Right ventricle myocardium inferior (tissue), 1 donor: ENCODE results near the gene RELN. TPM values are rescaled to one million over a fixed set of nuclear protein-coding genes. Genes with fewer than 3 reads are reported as not detected.
"Not testable (repeated sequence)": the region's sequence is repeated elsewhere in the genome, so short reads cannot be mapped to it uniquely, and the experiment has no call there.

Source experiments
- ATAC-seq: fragments of 200-7000 bp; cut with Tn5 transposase; one replicate; pipeline ENCODE4 v1.9.1; 2020; ENCODE audit warnings: mild to moderate bottlenecking, moderate library complexity
- DNase-seq: peaks from one replicate; pipeline ENCODE4 v3.0.0; 2021; ENCODE audit errors: missing footprints
- intact Hi-C: fragments of 100-400 bp; cut with DNase I; formaldehyde crosslinking; loops from one replicate; pipeline ENCODE4 v1.11.0; 2022
- long read RNA-seq: library from polyadenylated mRNA; unstranded; transcript quantifications from one replicate; pipeline ENCODE4 v2.0.0, GENCODE V29; 2021
- total RNA-seq: library from RNA; stranded (reverse); fragmentation: NEBNext Ultra II Directional; extraction: Animal tissue kit (Norgen Biotek cat#: 25700); gene quantifications from one replicate; pipeline ENCODE4 v1.2.1, GENCODE V29; 2021
- donor health status: DM: no; HTN: yes; CAD: no; lungs with severe emphysema.

The RELN gene
- 0.62 TPM for total RNA-seq
- long read RNA-seq = 0 reads

DNA sequence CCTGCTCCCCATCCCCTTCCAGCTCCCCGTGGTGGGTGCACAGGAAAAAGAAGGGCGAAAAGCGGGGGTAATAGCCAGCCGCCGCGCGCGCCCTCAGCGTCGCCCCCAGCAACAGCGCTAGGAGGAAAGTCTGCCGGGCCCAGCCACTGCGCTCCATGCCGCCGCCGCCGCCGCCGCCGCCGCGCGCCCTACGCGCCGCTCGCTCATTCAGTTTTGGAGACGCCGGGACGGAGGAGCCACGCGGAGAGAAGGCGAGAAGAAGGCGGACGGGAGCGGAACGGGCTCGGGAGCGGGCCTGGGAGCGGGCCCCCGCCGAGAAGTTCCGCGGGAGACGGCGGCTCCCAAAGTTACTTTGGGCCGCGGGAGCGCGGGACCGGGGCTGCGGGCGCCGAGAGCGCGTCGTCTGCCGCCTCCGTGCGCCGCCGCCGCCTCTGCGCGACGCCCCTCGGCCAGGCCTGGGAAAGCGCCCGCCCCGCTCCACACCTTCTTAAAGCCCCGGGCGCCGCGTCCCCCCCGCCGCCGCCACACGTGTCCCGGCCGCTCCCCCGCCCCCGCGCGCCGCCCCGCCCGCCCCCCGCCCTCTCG is at the start of gene RELN:
Gene RELN (minus strand): TSS at position 459 of the 585 bp plus-strand sequence. CDS start 302 bp downstream, at position 157.
- intact Hi-C loops = no loop called here
- DNase-seq (no peak), ATAC-seq (no peak)

DNA sequence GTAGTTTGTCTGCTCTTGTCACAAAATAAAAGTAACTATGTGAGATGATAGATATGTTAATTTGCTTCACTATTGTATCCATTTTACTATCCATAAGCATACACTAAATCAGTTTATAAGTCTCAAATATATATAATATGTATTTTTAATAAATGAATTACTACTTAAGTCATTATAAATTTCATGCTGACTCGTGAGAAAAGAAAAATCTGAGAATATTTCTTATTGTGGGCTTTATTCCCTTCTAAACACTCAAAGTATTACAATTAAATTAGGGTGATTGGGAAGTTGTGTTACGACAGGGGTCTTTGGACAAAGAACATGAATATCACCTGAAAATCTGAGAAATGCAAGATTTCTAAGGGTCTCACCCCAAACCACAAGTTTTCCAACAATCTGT is 48.7 kb upstream of the RELN start:
- intact Hi-C loops = no loop called here
- ATAC-seq = no peak

GRCh38 chr7:104036889-104037288 is 47.4 kb upstream of the RELN start:
- DNase-seq, intact Hi-C loops: not testable (repeated sequence)

More for the DNA sequence above, 48.7 kb upstream of the RELN start:
- DNase-seq = no peak

DNA sequence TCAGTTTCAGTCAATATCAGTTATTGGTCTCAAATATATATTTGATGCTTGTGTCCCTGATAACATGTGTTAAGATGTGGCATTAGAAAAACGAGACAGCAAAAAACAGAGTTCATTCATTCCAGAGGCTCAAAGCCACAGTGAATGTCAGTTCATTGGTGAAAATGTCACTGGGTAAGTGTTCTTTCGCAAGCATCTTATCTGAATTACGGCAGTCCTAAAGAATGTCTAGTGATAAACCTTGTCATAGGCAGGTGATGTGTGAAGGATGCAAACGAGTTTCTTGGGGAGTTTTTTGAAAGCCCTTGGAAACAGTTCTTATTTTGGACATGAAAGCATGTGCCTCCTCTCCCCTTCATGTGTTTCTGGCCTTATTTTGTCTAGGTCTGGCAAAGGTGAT is 45.9 kb upstream of the RELN start:
- ATAC-seq (no peak), DNase-seq (no peak)
- intact Hi-C loops = no loop called here

More at GRCh38 chr7:104036889-104037288, 47.4 kb upstream of the RELN start:
- ATAC-seq = not testable (repeated sequence)

DNA sequence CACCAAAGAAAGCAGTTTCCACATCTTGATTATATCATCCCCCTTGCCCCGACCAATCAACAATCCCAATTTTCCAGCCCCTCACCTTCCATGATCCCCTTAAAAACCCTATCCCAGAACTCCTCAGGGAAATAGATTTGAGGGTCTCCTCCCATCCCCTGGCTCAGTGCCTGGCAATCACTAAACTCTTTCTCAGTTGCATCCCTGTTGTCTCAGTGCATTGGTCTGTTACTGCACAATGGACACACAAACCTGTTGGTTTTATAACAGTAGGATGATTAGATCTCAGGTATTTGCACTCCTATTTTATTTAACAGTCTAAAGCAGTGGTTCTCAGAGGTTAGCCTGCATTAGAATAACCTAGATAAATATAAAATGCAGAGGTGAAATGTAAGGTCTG is 45.2 kb upstream of the RELN start:
- DNase-seq = no peak
- no peak for ATAC-seq

GRCh38 chr7:104033837-104034236 is 44.4 kb upstream of the RELN start:
- intact Hi-C loops = no loop called here
- no peak for ATAC-seq
- no peak for DNase-seq

More for the DNA sequence above, 45.2 kb upstream of the RELN start:
- intact Hi-C loops = no loop called here

GRCh38 chr7:104032486-104032885 is 43.0 kb upstream of the RELN start:
- DNase-seq (no peak), ATAC-seq (no peak)
- intact Hi-C loops = no loop called here

DNA sequence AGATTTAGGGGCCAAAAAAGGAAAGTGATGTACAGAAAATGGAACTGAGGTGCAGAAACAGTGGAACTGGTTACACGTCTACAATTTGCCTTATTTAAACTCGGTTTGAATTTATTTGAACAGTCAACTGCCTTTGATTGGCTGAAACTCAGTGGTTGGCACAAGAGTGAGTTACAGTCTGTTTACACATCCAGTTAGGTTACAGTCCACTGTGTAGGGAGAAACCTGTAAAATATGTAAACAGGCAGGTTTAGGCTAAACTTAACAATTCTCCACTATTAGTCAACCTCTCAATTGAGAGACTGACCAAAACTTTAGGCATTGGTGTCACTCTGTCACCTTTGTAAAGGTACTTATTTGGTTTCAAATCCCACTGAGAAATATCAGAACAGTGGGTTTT is 40.3 kb upstream of the RELN start:
- no peak for DNase-seq
- intact Hi-C loops = no loop called here
- no peak for ATAC-seq

DNA sequence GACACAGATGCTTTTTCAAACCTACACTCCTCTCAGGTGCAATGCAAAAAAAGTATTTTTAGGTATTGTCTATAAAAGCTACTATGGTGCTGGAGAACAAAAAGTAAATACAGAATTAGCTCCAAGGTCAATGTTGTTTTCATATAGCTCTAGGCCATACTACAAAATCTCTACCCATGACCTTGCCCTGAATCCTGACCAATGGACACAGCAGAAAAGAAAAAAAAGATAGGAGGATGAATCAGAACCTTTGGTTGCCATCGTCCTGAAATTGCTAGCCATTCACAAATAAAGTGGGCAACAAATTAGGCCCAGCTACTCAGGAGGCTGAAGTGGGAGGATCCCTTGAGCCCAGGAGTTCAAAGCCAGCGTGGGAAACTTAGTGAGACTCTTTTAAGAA is 35.2 kb upstream of the RELN start:
- ATAC-seq = no peak
- intact Hi-C loops = no loop called here

DNA sequence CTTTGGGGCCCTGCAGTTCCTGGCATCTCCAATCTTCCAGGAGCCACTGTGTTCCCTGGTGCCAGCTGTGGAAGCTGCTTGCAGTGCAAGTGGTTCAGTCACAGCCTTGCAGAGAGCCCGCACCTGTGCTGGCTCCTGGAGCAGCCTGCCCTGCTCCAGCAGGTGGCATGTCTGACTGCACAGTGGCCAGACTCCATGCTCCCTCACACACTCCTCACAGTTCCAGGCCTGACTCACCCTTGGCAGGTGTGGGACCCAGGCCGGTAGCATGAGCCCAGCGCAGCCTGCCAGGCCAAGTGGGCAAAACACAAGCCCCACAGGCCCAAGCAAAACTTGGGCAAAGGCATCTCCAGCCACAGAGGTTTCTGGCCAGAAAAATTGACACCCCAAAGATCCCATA is 33.6 kb upstream of the RELN start:
- ATAC-seq (no peak), DNase-seq (peak; percentile 43)
- intact Hi-C loops = no loop called here

More for the DNA sequence above, 35.2 kb upstream of the RELN start:
- DNase-seq = no peak

DNA sequence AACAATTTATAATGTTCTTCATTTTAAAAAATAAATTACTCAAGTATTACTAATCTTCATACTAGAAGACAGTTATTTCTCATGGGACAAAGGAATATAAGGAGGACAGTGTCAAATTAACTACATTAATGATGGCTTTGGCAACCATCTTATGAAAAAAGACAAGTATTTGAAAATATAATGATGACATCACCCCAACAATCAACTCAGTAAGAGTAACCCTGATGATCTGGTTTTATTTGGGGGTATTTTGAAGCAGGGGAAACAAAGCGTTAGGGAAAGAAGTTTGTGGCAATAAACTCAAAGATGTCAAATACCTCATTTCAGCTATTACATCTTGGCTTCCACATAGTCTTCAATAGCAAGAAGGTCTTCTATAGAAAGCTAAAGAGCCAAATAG is 29.0 kb upstream of the RELN start:
- DNase-seq (no peak), ATAC-seq (no peak)
- intact Hi-C loops = no loop called here

DNA sequence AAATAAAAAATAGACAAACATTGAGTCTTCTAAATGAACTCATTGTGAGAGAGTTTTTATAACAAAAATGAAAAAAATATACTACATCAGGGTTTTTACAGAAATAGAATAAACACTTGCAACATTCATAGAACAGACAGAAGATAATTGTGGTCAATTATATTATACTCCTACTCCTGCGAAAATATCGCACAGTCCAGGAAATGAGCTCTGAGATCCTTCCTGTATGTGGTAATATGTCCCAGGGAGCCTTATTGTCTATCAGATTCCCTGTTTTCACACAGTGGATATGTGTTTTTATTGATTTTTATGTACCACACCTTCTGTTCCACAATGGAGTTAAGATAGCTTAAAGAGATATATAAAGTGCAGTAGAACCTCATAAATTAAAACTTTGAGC is 27.5 kb upstream of the RELN start:
- DNase-seq (no peak), ATAC-seq (no peak)
- intact Hi-C loops = no loop called here

GRCh38 chr7:104012835-104013234 is 23.4 kb upstream of the RELN start:
- DNase-seq = no peak
- intact Hi-C loops = no loop called here
- no peak for ATAC-seq

DNA sequence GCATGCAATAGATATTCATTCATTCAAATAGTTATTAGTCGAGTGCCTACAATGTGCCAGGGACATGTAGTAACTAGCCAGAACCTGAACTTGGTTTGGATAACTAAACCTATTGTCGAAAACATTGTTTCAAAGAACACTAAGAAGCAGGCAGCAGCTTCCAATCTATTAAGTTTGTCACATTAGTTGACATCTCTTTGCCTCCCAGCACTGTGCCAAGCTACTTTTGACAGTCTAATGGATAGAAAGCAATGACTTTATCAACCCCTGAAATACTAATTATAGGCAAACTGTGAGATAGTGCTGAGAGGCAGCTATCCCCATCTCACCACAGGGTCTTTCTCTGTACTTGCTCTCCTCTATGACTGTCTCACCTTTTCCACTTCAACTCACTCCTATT is 22.4 kb upstream of the RELN start:
- ATAC-seq (no peak), DNase-seq (no peak)
- intact Hi-C loops = no loop called here

DNA sequence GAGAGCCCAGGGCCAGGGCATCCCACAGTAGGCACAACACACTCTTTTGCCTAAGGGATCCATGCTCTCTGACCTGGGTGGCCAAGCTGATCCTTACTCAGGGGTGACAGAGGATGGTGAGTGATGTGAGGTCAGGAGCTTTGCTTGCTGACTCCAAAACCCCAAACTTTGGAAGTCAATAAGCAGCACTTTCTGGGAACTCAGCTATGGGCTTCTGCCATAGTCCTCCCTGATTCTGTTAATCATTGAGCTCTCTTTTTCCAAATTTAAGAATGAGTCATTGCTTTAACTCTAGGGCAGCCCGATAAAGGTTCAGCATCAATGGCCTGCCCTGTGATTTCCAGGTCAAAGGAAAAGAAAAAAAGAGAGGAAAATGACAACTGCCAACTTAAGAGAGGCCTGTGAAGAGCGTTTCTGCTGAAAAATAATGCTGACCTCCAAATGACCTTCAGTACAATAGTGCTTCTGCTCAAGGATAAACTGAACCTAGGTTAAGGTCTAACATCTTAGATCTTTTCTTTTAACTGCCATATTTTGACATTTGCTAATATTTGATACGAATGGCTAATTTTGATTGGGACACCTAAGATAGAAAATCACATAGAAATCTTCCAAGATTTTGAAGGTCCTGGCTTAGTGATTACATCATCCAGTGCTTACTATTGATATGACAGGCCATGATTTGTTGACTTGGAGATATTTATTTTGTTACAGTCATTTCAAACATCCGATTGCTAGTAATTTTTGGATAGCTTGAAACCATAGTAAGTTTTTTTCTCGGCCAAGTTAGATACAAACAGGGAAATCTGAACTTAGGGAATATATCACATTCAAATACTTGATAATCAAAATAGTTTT is 20.8 kb upstream of the RELN start:
- DNase-seq = no peak
- intact Hi-C loops = no loop called here
- ATAC-seq = no peak

DNA sequence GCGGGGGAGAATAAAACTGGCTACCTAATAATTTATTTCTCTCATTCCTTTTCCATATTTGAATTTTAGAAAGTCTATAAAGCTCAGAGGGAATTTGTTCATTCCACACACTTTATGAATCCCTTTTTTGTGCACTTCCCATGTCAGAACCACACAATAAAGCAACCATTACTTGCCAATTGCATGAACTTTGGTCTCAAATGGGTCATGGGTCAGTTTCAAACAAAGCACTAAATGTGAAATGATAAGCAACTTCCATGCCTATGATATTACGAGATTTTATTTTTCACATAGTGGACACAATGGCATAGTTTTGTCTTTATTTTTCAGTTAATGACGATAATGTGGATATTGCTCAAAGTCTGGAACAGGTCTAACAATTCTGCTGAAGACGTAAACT is 18.6 kb upstream of the RELN start:
- DNase-seq = no peak
- intact Hi-C loops = no loop called here
- no peak for ATAC-seq

DNA sequence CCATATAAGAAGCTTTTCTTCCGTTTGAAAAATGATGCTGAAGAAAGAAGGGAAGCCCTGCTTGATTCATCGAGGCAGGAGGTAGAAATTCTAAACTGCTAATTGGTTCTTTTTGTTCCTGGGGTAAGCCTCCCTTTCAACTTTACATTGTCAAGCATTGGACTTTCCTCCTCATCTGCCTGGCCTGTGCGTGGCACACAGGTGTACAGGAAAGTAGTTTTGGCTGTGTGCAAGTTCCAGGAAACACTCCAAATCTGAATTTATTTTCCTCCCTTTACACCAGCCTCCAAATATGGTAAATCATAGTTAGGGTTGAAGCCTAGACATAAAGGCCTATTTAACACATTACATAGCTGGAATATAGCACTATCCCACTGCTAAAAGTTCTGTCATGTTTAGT is 18.2 kb upstream of the RELN start:
- DNase-seq = no peak
- ATAC-seq = no peak
- intact Hi-C loops = no loop called here

GRCh38 chr7:104005197-104005596 is 15.7 kb upstream of the RELN start:
- intact Hi-C loops = no loop called here
- no peak for DNase-seq
- ATAC-seq = no peak

DNA sequence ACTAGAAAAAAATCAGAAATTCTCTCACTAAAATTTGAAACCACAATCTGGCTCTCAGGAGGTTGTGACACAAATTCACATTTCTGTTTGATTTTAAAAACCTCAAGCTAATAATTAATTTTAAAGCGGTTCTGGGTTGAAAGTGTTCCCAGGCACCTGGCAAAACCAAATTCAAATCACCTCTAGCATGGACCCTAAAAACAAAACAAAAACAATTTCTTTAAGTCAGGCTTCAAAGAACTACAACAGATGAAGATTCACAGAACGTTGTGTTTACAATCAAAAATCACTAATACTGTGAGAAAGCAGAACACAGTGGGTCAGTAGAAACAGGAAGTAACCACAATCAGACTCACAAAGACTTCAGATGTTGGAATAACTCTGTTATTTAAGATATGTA is 7.2 kb upstream of the RELN start:
- ATAC-seq = no peak
- intact Hi-C loops = no loop called here
- no peak for DNase-seq

GRCh38 chr7:103996017-103996551 is 6.6 kb upstream of the RELN start:
- intact Hi-C loops = no loop called here
- no peak for DNase-seq
- no peak for ATAC-seq
